Measurements from ENCODE around the gene NDUFA8. TPM values are rescaled to one million over a fixed set of nuclear protein-coding genes. Genes with fewer than 3 reads are reported as not detected.

NDUFA8 gene
- total RNA-seq, 3 donors from 2014 or later: 66.9 to 85.0 (median 69.1) TPM

- Histone ChIP-seq H3K4me3 (no peak overlapping the region), H3K4me1 (ENCODE audit: low read depth) (no peaks in the 10 kb centered on the region), H3K36me3 (ENCODE audit: low read depth) (no peaks in the 10 kb centered on the region), H3K9me3 (no peaks in the 10 kb centered on the region)
- no peak for TF ChIP-seq CTCF (IDR thresholded peaks at IDR 0.05)
- peak in 1 of 3 donors; percentile 27 for DNase-seq
- ATAC-seq: peak; percentile 32
- intact Hi-C loops (cut with DNase I, micrococcal nuclease): no loop called here
These were observed 31.2 kb upstream of the NDUFA8 start for GRCh38 chr9:122190597-122191381.

- no peaks in the 10 kb centered on the region for H3K9me3 ChIP-seq
- DNase-seq: no peak
- H3K4me1 ChIP-seq (ENCODE audit: low read depth): no peaks in the 10 kb centered on the region
- TF ChIP-seq CTCF (IDR thresholded peaks at IDR 0.05): no peak
- no peaks in the 10 kb centered on the region for H3K36me3 ChIP-seq (ENCODE audit: low read depth)
- ATAC-seq: no peak
- no peak overlapping the region for H3K4me3 ChIP-seq
- intact Hi-C loops (cut with DNase I, micrococcal nuclease): no loop called here
These were observed 28.8 kb upstream of the NDUFA8 start for GRCh38 chr9:122188369-122188768.

- no peaks in the 10 kb centered on the region for H3K36me3 ChIP-seq (ENCODE audit: low read depth)
- no peak overlapping the region for H3K4me3 ChIP-seq
- intact Hi-C loops (cut with DNase I, micrococcal nuclease): no loop called here
- H3K4me1 ChIP-seq (ENCODE audit: low read depth): no peaks in the 10 kb centered on the region
- no peak for DNase-seq
- no peak for TF ChIP-seq CTCF (IDR thresholded peaks at IDR 0.05)
- no peaks in the 10 kb centered on the region for H3K9me3 ChIP-seq
- no peak for ATAC-seq
These were observed 27.3 kb upstream of the NDUFA8 start for GRCh38 chr9:122186777-122187470.

- TF ChIP-seq CTCF (IDR thresholded peaks at IDR 0.05): no peak
- ATAC-seq: peak; percentile 78
- H3K36me3 ChIP-seq (ENCODE audit: low read depth): no peaks in the 10 kb centered on the region
- peak in 2 of 3 donors; percentile 50 to 69 for DNase-seq
- intact Hi-C loops (cut with DNase I, micrococcal nuclease): no loop called here
- no peaks in the 10 kb centered on the region for H3K4me1 ChIP-seq (ENCODE audit: low read depth)
- H3K9me3 ChIP-seq: no peaks in the 10 kb centered on the region
- H3K4me3 ChIP-seq: no peak overlapping the region
These were observed 26.7 kb upstream of the NDUFA8 start for GRCh38 chr9:122186301-122186700.

GRCh38 chr9:122184551-122184950 lies 25.0 kb upstream of the NDUFA8 start:
- intact Hi-C loops (cut with DNase I, micrococcal nuclease): no loop called here
- no peak for ATAC-seq
- TF ChIP-seq CTCF (IDR thresholded peaks at IDR 0.05): no peak
- no peak for DNase-seq
- Histone ChIP-seq H3K36me3 (ENCODE audit: low read depth) (no peaks in the 10 kb centered on the region), H3K4me3 (no peak overlapping the region), H3K4me1 (ENCODE audit: low read depth) (no peaks in the 10 kb centered on the region), H3K9me3 (no peaks in the 10 kb centered on the region)
